ENCODE data around the gene HSPB7. TPM values are rescaled to one million over a fixed set of nuclear protein-coding genes. Genes with fewer than 3 reads are reported as not detected.
A peak's percentile ranks its signal among the peaks of the same experiment; 100 is the strongest.

HSPB7 gene
- total RNA-seq, 1 donor from 2014 or later = 160 TPM

DNA sequence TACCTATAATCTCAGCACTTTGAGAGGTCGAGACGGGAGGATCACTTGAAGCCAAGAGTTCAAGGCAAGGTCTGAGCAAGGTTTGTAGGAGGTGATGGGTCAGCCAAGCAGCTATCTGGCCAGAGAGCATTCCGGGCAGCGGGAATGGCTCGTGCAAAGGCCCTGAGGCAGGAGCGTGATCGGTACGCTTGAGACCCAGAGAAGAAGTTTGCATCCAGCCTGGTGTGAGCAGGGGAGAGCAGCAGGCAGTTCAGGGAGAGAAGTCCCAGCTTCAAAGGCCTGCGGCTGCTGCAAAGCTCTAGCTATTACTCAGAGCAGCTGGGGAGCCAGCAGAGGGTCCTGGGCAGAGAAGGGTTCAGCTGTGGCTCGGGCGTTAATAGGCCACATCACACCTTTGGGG, 18.9 kb downstream of the HSPB7 start:
- peaks cover 7% of the 10 kb centered on the region for H3K27me3 Mint-ChIP-seq (ENCODE audit: low read depth)
- no peaks in the 10 kb centered on the region for H3K36me3 Mint-ChIP-seq (ENCODE audit: low read depth)
- peak; percentile 80 for DNase-seq (ENCODE audit: low spot score)
- TF ChIP-seq, protein P1, sequence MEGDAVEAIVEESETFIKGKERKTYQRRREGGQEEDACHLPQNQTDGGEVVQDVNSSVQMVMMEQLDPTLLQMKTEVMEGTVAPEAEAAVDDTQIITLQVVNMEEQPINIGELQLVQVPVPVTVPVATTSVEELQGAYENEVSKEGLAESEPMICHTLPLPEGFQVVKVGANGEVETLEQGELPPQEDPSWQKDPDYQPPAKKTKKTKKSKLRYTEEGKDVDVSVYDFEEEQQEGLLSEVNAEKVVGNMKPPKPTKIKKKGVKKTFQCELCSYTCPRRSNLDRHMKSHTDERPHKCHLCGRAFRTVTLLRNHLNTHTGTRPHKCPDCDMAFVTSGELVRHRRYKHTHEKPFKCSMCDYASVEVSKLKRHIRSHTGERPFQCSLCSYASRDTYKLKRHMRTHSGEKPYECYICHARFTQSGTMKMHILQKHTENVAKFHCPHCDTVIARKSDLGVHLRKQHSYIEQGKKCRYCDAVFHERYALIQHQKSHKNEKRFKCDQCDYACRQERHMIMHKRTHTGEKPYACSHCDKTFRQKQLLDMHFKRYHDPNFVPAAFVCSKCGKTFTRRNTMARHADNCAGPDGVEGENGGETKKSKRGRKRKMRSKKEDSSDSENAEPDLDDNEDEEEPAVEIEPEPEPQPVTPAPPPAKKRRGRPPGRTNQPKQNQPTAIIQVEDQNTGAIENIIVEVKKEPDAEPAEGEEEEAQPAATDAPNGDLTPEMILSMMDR (IDR thresholded peaks at IDR 0.05) = no peak
- H3K4me3 Mint-ChIP-seq (ENCODE audit: unreplicated experiment) = no peak overlapping the region
- H3K27ac Mint-ChIP-seq (ENCODE audit: unreplicated experiment) = no peak overlapping the region
- no peaks in the 10 kb centered on the region for H3K4me1 Mint-ChIP-seq (ENCODE audit: low read depth)
- H3K9me3 Mint-ChIP-seq (ENCODE audit: low read depth) = no peaks in the 10 kb centered on the region

DNA sequence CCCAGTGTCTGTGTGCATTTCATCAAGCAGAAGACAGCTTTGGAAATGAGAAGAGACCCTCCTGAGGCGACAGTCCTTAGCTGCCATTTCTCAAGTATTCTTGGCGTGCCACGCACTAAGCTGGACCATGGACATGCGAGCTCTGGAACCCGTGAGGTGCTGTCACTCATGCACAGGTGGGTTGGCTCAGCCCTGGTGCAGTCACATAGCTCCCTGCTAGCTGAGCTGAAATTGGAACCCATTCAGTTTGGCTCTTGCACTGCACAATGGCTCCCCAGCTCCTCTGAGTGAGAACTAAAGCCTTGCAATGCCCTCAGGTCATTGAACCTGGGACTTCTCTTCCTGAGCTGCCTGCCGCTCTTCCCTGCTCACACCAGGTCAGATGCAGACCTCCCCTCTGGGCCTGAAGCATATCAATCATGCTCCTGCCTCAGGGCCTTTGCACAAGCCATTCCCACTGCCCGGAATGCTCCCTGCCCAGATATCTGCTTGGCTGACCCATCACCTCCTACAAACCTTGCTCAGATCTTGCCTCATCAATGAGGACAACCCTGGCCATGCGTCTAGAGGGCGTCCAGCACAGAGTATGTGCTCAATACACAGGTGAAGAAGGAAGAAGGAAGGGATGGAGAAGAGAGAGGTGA, 20.1 kb downstream of the HSPB7 start:
- no peak overlapping the region for H3K4me3 Mint-ChIP-seq (ENCODE audit: unreplicated experiment)
- no peak overlapping the region for H3K27ac Mint-ChIP-seq (ENCODE audit: unreplicated experiment)
- H3K9me3 Mint-ChIP-seq (ENCODE audit: low read depth) = no peaks in the 10 kb centered on the region
- TF ChIP-seq, protein P1 (IDR thresholded peaks at IDR 0.05) = no peak
- peak; percentile 44 for DNase-seq (ENCODE audit: low spot score)
- peaks cover 7% of the 10 kb centered on the region for H3K27me3 Mint-ChIP-seq (ENCODE audit: low read depth)
- H3K36me3 Mint-ChIP-seq (ENCODE audit: low read depth) = no peaks in the 10 kb centered on the region
- no peaks in the 10 kb centered on the region for H3K4me1 Mint-ChIP-seq (ENCODE audit: low read depth)

DNA sequence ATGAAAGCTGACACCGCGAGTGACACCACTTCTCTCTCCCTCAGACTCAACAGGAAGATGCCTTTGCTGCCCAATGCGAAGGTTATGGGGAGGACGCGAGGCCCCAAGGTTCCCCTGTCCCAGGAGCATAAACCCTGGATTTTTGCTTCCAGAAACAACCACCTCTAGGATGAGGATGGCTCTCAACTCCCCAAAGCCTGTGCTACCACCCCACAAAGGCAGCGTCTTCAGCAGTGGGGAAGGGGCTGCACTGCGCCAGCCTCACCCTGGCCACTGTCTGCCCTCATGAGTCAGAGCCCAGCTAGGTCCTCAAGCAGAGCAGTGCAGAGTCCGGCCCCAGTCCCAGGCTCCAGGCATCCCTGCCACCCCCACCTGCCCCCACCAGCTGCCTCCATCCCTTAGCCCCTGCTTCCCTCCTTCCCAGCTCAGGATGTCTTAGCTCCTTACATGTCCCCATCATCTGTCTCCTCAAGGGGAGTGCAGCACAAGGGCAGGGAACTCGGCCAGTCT, 20.7 kb downstream of the HSPB7 start:
- TF ChIP-seq, protein P1 (IDR thresholded peaks at IDR 0.05) = no peak
- Mint-ChIP-seq H3K27me3 (ENCODE audit: low read depth) (peaks cover 7% of the 10 kb centered on the region), H3K4me3 (ENCODE audit: unreplicated experiment) (no peak overlapping the region), H3K27ac (ENCODE audit: unreplicated experiment) (no peak overlapping the region), H3K9me3 (ENCODE audit: low read depth) (no peaks in the 10 kb centered on the region), H3K4me1 (ENCODE audit: low read depth) (no peaks in the 10 kb centered on the region), H3K36me3 (ENCODE audit: low read depth) (no peaks in the 10 kb centered on the region)
- no peak for DNase-seq (ENCODE audit: low spot score)

DNA sequence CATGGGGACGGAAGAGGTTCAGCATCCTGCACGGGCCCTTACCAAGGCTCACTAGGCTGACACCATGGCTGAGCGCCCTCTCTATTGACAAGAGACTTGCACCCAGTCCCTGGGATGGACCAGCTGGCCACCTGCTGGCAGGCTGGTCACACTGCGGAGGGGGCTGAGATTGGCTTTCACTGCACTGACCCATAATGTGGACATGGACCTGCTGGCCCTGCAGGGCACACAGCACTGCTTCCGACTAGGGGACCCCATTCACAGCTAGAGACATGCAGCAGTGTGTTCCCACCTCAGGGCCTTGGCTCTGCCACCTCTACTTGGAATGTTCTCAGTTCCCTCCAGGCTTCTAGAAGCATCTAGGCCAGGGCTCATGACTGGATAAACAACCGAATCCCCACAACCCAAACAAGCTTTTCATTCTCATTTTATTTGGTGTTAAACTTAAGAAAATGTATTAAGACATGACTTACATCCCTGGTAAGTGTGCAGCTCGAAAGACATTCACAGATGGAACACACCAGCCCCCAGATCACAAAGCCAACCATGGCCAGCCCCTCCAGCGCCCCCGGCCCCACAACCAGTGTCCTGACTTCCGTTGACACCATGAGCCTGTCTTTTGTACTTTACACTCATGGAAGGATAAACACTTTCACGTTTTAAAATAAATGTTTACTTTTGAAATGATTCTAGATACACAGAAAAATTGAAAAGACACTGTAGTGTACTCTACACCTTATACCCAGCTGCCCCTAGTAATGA, 23.1 kb downstream of the HSPB7 start:
- Mint-ChIP-seq H3K4me3 (ENCODE audit: unreplicated experiment) (no peak overlapping the region), H3K9me3 (ENCODE audit: low read depth) (no peaks in the 10 kb centered on the region), H3K27ac (ENCODE audit: unreplicated experiment) (no peak overlapping the region), H3K4me1 (ENCODE audit: low read depth) (no peaks in the 10 kb centered on the region), H3K27me3 (ENCODE audit: low read depth) (peaks cover 7% of the 10 kb centered on the region), H3K36me3 (ENCODE audit: low read depth) (no peaks in the 10 kb centered on the region)
- TF ChIP-seq, protein P1 (IDR thresholded peaks at IDR 0.05) = peak; percentile 87
- DNase-seq (ENCODE audit: low spot score) = no peak

DNA sequence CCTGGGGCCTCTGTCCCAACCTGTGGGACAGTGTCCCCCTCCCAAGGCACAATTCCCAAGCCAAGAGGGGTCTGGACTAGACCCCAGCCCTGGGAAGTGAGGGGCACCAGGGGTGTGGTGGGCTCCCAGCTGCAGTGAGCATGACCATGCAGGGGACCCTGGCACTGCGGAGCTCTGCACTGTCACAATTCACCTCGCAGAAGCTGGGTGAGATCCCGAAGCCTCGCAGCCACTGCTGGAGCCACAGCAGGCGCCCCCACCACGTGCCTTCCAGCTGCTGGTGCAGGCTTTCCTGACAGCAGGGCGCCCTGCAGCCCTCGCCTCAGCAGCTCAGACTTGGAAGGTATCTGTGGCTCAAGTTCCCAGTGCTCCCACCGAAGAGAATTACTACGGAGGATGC, 23.8 kb downstream of the HSPB7 start:
- TF ChIP-seq, protein P1 (IDR thresholded peaks at IDR 0.05) = no peak
- H3K27me3 Mint-ChIP-seq (ENCODE audit: low read depth) = peaks cover 7% of the 10 kb centered on the region
- DNase-seq (ENCODE audit: low spot score) = no peak
- no peak overlapping the region for H3K27ac Mint-ChIP-seq (ENCODE audit: unreplicated experiment)
- H3K4me1 Mint-ChIP-seq (ENCODE audit: low read depth) = no peaks in the 10 kb centered on the region
- no peak overlapping the region for H3K4me3 Mint-ChIP-seq (ENCODE audit: unreplicated experiment)
- H3K9me3 Mint-ChIP-seq (ENCODE audit: low read depth) = no peaks in the 10 kb centered on the region
- H3K36me3 Mint-ChIP-seq (ENCODE audit: low read depth) = no peaks in the 10 kb centered on the region
